Uterus (tissue), 4 donors: ENCODE results near the gene ADAM10. TPM values are rescaled to one million over a fixed set of nuclear protein-coding genes. Genes with fewer than 3 reads are reported as not detected.

ENCODE experiments used
- DNase-seq, 2 donors: peaks; one replicate each; pipeline ENCODE4 v3.0.0-alpha.2; 2019 to 2020
- H3K27ac ChIP-seq, 2 donors: fragments of 200-600 bp; sonication (generic); 1 replicate in 1 of 2; 2 replicates in 1 of 2; pipeline ENCODE4 v1.5.1; 2016 to 2018
- H3K27me3 ChIP-seq, 2 donors: fragments of 200-600 bp; sonication (generic); one replicate each; pipeline ENCODE4 v1.5.1; 2018 to 2019; ENCODE audit warnings: control low read depth in 1 of 2
- H3K36me3 ChIP-seq, 2 donors: fragments of 200-600 bp; sonication (generic); one replicate each; pipeline ENCODE4 v1.5.1; 2019; ENCODE audit warnings: control low read depth in 1 of 2
- H3K4me1 ChIP-seq, 2 donors: fragments of 200-600 bp; sonication (generic); one replicate each; pipeline ENCODE4 v1.5.1; 2018 to 2019; ENCODE audit warnings: control low read depth in 1 of 2
- H3K4me3 ChIP-seq, 2 donors: fragments of 200-600 bp; sonication (generic); 1 replicate in 1 of 2; 2 replicates in 1 of 2; pipeline ENCODE4 v1.5.1; 2018 to 2019; ENCODE audit warnings: mild to moderate bottlenecking in 1 of 2
- H3K9me3 ChIP-seq, 2 donors: fragments of 200-600 bp; sonication (generic); one replicate each; pipeline ENCODE4 v1.5.1; 2019; ENCODE audit warnings: control low read depth in 1 of 2
- POLR2A ChIP-seq, 2 donors: fragments of 450-650 bp; IDR thresholded peaks; one replicate each; pipeline ENCODE4 v1.6.1; 2016; ENCODE audit warnings: antibody characterized with exemption in 2 of 2, mild to moderate bottlenecking in 1 of 2, moderate library complexity in 1 of 2
- intact Hi-C: fragments of 100-400 bp; cut with DNase I; formaldehyde crosslinking; loops from one replicate; pipeline ENCODE4 v1.15.1; 2023; ENCODE audit warnings: low total_unique reads
- total RNA-seq, 4 donors: library from RNA; depleted of rRNA in 3 of 4; stranded (reverse); fragments of >200 nt in 3 of 4; gene quantifications; one replicate each; pipeline versions ENCODE4 v1.1.0 to v1.2.4, GENCODE V29; 2014 to 2023
- TF ChIP-seq, protein P1 (sequence below), 4 experiments: fragments of 200-600 bp in 2 of 4; fragments of 450-650 bp in 2 of 4; sonication (generic) in 2 of 4; IDR thresholded peaks; one replicate each; pipeline ENCODE4 v1.5.1; 2016 to 2019; ENCODE audit warnings: antibody characterized with exemption in 4 of 4, mild to moderate bottlenecking in 2 of 4, moderate library complexity in 1 of 4
- donor health status: DM: yes; HTN: yes; CAD: no.

Gene ADAM10
- total RNA-seq, 4 donors from 2014 or later = 41.8 to 208 (median 110) TPM

DNA sequence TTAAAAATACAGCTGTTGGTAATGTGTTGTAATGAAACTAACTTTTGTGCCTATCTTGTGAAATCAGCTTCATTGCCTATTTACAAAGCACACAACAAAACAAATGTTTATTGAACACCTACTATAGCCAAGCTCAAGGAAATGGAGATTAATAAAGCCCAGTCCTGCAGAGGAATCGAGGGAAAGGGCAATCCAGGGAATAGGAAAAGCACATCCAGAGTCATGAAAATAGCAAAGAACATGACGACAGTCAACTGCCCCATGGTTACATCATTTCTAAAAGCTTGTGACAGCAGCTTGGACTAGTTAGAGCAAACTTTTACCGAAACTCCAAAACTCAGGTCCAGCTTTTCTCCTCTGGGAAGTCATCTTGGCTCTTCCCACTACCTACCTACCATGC is 160.5 kb downstream of the ADAM10 start:
- no peak for DNase-seq
- H3K36me3 ChIP-seq = no peaks in the 10 kb centered on the region
- H3K27me3 ChIP-seq = no peaks in the 10 kb centered on the region
- intact Hi-C loops = no loop called here
- H3K27ac ChIP-seq = no peak overlapping the region
- no peaks in the 10 kb centered on the region for H3K4me1 ChIP-seq
- no peak overlapping the region for H3K4me3 ChIP-seq
- TF ChIP-seq, protein P1, sequence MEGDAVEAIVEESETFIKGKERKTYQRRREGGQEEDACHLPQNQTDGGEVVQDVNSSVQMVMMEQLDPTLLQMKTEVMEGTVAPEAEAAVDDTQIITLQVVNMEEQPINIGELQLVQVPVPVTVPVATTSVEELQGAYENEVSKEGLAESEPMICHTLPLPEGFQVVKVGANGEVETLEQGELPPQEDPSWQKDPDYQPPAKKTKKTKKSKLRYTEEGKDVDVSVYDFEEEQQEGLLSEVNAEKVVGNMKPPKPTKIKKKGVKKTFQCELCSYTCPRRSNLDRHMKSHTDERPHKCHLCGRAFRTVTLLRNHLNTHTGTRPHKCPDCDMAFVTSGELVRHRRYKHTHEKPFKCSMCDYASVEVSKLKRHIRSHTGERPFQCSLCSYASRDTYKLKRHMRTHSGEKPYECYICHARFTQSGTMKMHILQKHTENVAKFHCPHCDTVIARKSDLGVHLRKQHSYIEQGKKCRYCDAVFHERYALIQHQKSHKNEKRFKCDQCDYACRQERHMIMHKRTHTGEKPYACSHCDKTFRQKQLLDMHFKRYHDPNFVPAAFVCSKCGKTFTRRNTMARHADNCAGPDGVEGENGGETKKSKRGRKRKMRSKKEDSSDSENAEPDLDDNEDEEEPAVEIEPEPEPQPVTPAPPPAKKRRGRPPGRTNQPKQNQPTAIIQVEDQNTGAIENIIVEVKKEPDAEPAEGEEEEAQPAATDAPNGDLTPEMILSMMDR (IDR thresholded peaks at IDR 0.05) = no peak
- no peak for TF ChIP-seq POLR2A (IDR thresholded peaks at IDR 0.05)
- no peaks in the 10 kb centered on the region for H3K9me3 ChIP-seq

DNA sequence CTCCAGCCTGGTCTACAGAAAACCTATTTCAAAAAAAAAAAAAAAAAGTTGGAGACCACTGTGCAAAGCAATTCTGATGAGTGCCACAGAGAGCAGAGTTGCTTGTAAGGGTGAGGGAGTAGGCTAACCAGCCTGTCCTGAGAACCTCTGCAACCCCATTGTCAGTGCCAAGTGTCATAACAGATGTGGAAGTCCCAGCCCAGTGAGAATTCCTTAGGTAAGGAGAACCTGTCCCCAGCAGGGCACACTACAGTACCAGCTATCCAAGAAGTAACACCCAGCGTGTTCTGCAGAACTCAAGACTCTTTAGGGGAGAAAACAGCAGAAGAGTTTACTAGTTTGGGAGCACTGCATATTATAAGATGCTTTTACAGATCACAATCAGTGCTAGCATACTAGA is 161.4 kb downstream of the ADAM10 start:
- TF ChIP-seq POLR2A (IDR thresholded peaks at IDR 0.05) = no peak
- TF ChIP-seq, protein P1 (IDR thresholded peaks at IDR 0.05) = no peak

DNA sequence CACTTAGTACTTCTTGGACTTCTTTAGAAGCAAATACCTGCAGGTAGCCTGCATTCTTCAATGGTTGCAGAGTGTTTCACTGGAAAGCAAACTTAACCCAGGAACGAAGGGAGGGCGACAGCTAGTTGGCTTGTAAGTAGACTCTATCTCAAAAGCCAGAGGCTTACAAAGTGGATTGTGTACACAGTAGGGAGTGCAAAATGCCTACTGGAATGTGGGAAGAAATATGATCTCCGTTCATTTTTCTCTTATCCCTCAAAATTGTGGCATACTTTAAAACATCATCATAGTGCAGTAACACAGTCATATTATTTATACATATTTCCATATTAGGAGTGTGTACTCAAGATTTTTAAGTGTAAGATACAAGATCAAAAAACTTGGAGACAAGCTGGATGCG is 162.0 kb downstream of the ADAM10 start:
- Histone ChIP-seq H3K4me1 (no peaks in the 10 kb centered on the region), H3K27ac (no peak overlapping the region), H3K36me3 (no peaks in the 10 kb centered on the region), H3K27me3 (no peaks in the 10 kb centered on the region), H3K9me3 (no peaks in the 10 kb centered on the region), H3K4me3 (no peak overlapping the region)
- no peak for DNase-seq
- TF ChIP-seq, protein P1 (IDR thresholded peaks at IDR 0.05) = no peak
- intact Hi-C loops = no loop called here

More for the DNA sequence above, 161.4 kb downstream of the ADAM10 start:
- Histone ChIP-seq H3K9me3 (no peaks in the 10 kb centered on the region), H3K27me3 (no peaks in the 10 kb centered on the region), H3K36me3 (no peaks in the 10 kb centered on the region), H3K4me1 (no peaks in the 10 kb centered on the region), H3K4me3 (no peak overlapping the region), H3K27ac (no peak overlapping the region)
- intact Hi-C loops = no loop called here
- no peak for DNase-seq

DNA sequence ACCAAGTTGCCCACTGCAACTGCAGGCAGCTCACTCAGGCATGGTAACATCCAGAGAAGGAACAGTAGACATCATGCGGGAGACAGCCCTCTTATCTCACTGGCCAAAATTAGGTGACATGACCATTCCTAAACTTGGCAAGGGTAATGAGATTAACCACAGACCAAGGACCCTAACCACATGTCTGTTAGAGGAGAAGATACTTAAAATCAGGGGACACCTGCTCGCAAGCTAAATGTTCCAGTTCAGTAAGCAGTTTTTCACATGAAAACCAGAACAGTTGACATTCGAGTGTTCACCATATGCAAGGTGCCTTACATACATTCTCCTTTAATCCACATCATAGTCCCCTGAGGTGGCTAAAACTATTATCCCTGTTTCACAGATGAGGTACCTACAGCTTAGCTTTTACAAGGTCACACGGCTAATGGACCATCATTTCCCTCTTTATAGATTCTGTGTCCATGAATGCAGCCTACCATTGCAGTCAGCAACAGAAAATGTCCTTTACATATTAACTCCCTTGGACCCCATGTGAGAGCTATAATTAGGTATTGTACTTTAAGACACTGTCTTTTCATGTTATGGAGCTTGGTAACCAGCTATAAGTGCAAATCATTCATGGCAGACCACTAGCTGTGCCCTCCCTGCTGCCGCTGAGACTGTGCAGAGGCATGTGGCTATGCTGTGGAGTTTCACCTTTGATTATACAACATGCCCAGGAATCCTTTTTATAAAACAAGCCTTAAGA is 163.6 kb downstream of the ADAM10 start:
- no peak for DNase-seq
- Histone ChIP-seq H3K27ac (no peak overlapping the region), H3K27me3 (no peaks in the 10 kb centered on the region), H3K9me3 (no peaks in the 10 kb centered on the region), H3K4me1 (no peaks in the 10 kb centered on the region), H3K36me3 (no peaks in the 10 kb centered on the region), H3K4me3 (no peak overlapping the region)
- intact Hi-C loops = no loop called here
- TF ChIP-seq POLR2A (IDR thresholded peaks at IDR 0.05) = no peak
- TF ChIP-seq, protein P1 (IDR thresholded peaks at IDR 0.05) = no peak

DNA sequence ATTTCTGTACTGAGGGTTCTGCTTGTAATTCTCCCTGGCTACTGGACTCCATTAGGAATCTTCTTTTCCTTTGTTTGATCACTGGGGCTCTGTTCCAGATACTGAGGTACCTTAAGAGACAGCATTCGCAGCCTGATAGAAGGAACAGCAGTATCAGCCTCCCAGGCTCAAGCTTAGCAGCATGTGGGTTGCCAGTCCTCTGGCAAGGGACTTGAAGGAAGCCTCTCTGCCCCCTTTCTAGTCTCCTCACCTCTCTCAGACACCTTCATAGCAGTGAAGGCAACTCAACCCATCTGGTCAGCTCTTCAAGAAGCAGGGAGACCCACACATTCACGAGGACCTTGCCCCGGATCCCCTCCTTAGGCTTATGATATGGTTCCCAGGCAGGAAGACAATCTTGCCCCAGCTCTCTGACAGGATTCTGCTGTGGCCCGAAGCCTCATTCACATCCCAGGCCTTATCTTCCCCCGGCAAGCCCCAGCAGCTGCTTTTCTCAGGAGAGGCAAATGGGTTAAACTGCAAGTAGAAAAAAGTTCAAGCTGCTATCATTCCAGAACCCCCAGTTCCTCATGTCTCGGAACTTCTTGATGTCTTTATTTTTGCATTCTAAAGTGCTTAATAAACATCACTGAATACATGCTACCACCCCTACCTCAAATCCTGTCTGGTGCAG is 164.6 kb downstream of the ADAM10 start:
- intact Hi-C loops = no loop called here
- DNase-seq = no peak
- no peak overlapping the region for H3K4me3 ChIP-seq
- TF ChIP-seq, protein P1 (IDR thresholded peaks at IDR 0.05) = no peak
- no peak for TF ChIP-seq POLR2A (IDR thresholded peaks at IDR 0.05)
- H3K27ac ChIP-seq = no peak overlapping the region
- H3K9me3 ChIP-seq = no peaks in the 10 kb centered on the region
- H3K36me3 ChIP-seq = no peaks in the 10 kb centered on the region
- H3K27me3 ChIP-seq = no peaks in the 10 kb centered on the region
- H3K4me1 ChIP-seq = no peaks in the 10 kb centered on the region
